ENCODE results near the gene FAM168A.
"Not testable (repeated sequence)": the region's sequence is repeated elsewhere in the genome, so short reads cannot be mapped to it uniquely, and the experiment has no call there.

FAM168A gene

GRCh38 chr11:73477518-73477917 lies 120.4 kb downstream of the FAM168A start:
- no peaks in the 10 kb centered on the region for H3K36me3 ChIP-seq (ENCODE audit: control insufficient read depth, insufficient read depth, low read length)
- no peak overlapping the region for H3K27ac ChIP-seq (ENCODE audit: insufficient read depth, low read depth, low read length, poor library complexity, severe bottlenecking)
- H3K27me3 ChIP-seq (ENCODE audit: control insufficient read depth, insufficient read depth, low read length, poor library complexity, severe bottlenecking), result no peaks in the 10 kb centered on the region
- no peaks in the 10 kb centered on the region for H3K4me1 ChIP-seq (ENCODE audit: control insufficient read depth, insufficient read depth, low read length)
- 83 to 92% methylated on average over 1 to 2 of the region's 2 CpGs for WGBS, 2 experiments
- H3K4me3 ChIP-seq (ENCODE audit: insufficient read depth, low read depth, low read length), result no peak overlapping the region
- H3K9me3 ChIP-seq (ENCODE audit: control insufficient read depth, low read length), result peaks cover 4% of the 10 kb centered on the region

- H3K4me3 ChIP-seq (ENCODE audit: insufficient read depth, low read depth, low read length), result no peak overlapping the region
- no peaks in the 10 kb centered on the region for H3K27me3 ChIP-seq (ENCODE audit: control insufficient read depth, insufficient read depth, low read length, poor library complexity, severe bottlenecking)
- H3K4me1 ChIP-seq (ENCODE audit: control insufficient read depth, insufficient read depth, low read length), result no peaks in the 10 kb centered on the region
- H3K9me3 ChIP-seq (ENCODE audit: control insufficient read depth, low read length), result peaks cover 4% of the 10 kb centered on the region
- no peak overlapping the region for H3K27ac ChIP-seq (ENCODE audit: insufficient read depth, low read depth, low read length, poor library complexity, severe bottlenecking)
- no peaks in the 10 kb centered on the region for H3K36me3 ChIP-seq (ENCODE audit: control insufficient read depth, insufficient read depth, low read length)
Observed at GRCh38 chr11:73475549-73476095, 122.3 kb downstream of the FAM168A start.

DNA sequence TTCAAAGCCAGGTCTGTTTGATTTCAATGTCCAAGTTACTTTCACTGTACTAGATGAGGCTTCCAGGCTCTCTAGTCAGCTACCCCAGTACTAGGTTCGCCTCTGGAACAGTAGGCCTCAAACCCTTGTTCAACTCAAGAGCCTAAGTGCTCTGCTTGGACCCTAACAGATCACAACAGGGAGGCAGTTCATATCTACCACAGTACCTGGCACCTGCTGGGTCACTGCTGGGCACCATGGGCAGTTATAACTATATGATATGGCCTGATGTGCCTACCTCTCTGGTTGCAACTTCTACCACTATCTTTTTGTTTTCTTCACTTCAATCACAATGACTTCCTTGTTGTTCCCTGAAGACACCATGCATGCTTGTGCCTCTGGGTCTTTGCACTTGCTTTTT lies 124.7 kb downstream of the FAM168A start:
- H3K9me3 ChIP-seq (ENCODE audit: control insufficient read depth, low read length), result peaks cover 4% of the 10 kb centered on the region
- no peaks in the 10 kb centered on the region for H3K36me3 ChIP-seq (ENCODE audit: control insufficient read depth, insufficient read depth, low read length)
- no peaks in the 10 kb centered on the region for H3K4me1 ChIP-seq (ENCODE audit: control insufficient read depth, insufficient read depth, low read length)
- 96 to 100% methylated on average over 1 of the region's 1 CpG for WGBS, 2 experiments
- H3K27ac ChIP-seq (ENCODE audit: insufficient read depth, low read depth, low read length, poor library complexity, severe bottlenecking), result no peak overlapping the region
- no peak overlapping the region for H3K4me3 ChIP-seq (ENCODE audit: insufficient read depth, low read depth, low read length)
- H3K27me3 ChIP-seq (ENCODE audit: control insufficient read depth, insufficient read depth, low read length, poor library complexity, severe bottlenecking), result no peaks in the 10 kb centered on the region

- not testable (repeated sequence) for H3K4me3 ChIP-seq (ENCODE audit: insufficient read depth, low read depth, low read length); H3K9me3 ChIP-seq (ENCODE audit: control insufficient read depth, low read length); H3K27ac ChIP-seq (ENCODE audit: insufficient read depth, low read depth, low read length, poor library complexity, severe bottlenecking); H3K27me3 ChIP-seq (ENCODE audit: control insufficient read depth, insufficient read depth, low read length, poor library complexity, severe bottlenecking); H3K36me3 ChIP-seq (ENCODE audit: control insufficient read depth, insufficient read depth, low read length); H3K4me1 ChIP-seq (ENCODE audit: control insufficient read depth, insufficient read depth, low read length)
- 84 to 97% methylated on average over 13 of the region's 13 CpGs for WGBS, 2 experiments
Observed at GRCh38 chr11:73470036-73470612, 127.8 kb downstream of the FAM168A start.

GRCh38 chr11:73469401-73469800 lies 128.5 kb downstream of the FAM168A start:
- no peaks in the 10 kb centered on the region for H3K4me1 ChIP-seq (ENCODE audit: control insufficient read depth, insufficient read depth, low read length)
- no peaks in the 10 kb centered on the region for H3K27me3 ChIP-seq (ENCODE audit: control insufficient read depth, insufficient read depth, low read length, poor library complexity, severe bottlenecking)
- no peaks in the 10 kb centered on the region for H3K36me3 ChIP-seq (ENCODE audit: control insufficient read depth, insufficient read depth, low read length)
- whole genome bisulfite sequencing, 2 experiments, result 91 to 93% methylated on average over 2 to 3 of the region's 3 CpGs
- no peak overlapping the region for H3K27ac ChIP-seq (ENCODE audit: insufficient read depth, low read depth, low read length, poor library complexity, severe bottlenecking)
- H3K4me3 ChIP-seq (ENCODE audit: insufficient read depth, low read depth, low read length), result no peak overlapping the region
- H3K9me3 ChIP-seq (ENCODE audit: control insufficient read depth, low read length), result no peaks in the 10 kb centered on the region

DNA sequence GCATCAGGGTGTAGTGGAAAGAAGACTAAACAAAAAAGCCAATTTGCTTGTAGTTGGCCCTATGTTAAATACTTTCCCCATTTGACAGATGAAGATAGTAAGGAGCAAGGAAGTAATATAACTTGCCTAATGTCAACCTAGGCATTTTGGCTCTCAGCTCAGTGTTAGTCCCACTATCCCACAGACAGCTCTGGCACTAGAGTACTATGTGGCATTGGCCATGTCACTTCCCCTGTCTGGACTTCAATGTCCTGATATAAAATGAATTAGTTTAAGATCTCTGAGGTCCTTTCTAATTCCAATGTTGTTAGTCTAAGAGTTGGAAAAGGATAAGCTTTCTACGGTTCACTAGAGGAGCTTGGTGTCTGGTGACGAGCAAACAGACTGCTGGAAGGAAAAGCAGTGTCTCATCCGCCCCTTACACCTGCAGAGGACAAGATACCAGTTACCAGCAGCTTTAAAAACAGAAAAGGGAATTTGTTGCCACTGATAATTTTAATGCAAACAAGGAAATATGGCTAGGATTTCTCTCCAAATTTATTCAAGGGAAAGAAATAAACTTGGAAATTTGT lies 129.2 kb downstream of the FAM168A start:
- Histone ChIP-seq H3K4me1 (ENCODE audit: control insufficient read depth, insufficient read depth, low read length) (no peaks in the 10 kb centered on the region), H3K9me3 (ENCODE audit: control insufficient read depth, low read length) (no peaks in the 10 kb centered on the region), H3K27ac (ENCODE audit: insufficient read depth, low read depth, low read length, poor library complexity, severe bottlenecking) (no peak overlapping the region), H3K36me3 (ENCODE audit: control insufficient read depth, insufficient read depth, low read length) (no peaks in the 10 kb centered on the region), H3K27me3 (ENCODE audit: control insufficient read depth, insufficient read depth, low read length, poor library complexity, severe bottlenecking) (no peaks in the 10 kb centered on the region), H3K4me3 (ENCODE audit: insufficient read depth, low read depth, low read length) (no peak overlapping the region)
- 88 to 91% methylated on average over 3 of the region's 3 CpGs for WGBS, 2 experiments

DNA sequence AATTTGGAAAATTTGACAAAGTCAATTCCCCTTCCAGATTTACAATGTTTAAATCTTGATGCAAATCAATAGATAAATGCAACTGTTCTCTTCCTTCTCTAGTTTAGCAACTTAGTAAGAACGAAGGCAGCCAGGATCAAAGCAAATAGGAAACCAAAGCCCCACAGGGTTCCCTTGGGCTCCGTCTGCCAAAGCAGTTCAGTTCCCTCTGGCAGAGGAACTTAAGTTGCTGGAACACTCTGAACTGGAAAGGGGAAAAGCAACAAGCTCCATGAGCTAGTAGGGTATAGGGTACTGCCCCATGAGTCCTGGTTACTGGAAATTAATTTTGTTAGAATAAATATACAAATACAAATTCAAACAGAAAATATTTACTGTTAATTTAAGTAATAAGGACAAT lies 130.4 kb downstream of the FAM168A start:
- no peak overlapping the region for H3K4me3 ChIP-seq (ENCODE audit: insufficient read depth, low read depth, low read length)
- 47 to 49% methylated on average over 2 of the region's 2 CpGs for WGBS, 2 experiments
- no peaks in the 10 kb centered on the region for H3K27me3 ChIP-seq (ENCODE audit: control insufficient read depth, insufficient read depth, low read length, poor library complexity, severe bottlenecking)
- H3K27ac ChIP-seq (ENCODE audit: insufficient read depth, low read depth, low read length, poor library complexity, severe bottlenecking), result no peak overlapping the region
- no peaks in the 10 kb centered on the region for H3K36me3 ChIP-seq (ENCODE audit: control insufficient read depth, insufficient read depth, low read length)
- H3K9me3 ChIP-seq (ENCODE audit: control insufficient read depth, low read length), result no peaks in the 10 kb centered on the region
- H3K4me1 ChIP-seq (ENCODE audit: control insufficient read depth, insufficient read depth, low read length), result no peaks in the 10 kb centered on the region

- Histone ChIP-seq H3K27me3 (ENCODE audit: control insufficient read depth, insufficient read depth, low read length, poor library complexity, severe bottlenecking) (no peaks in the 10 kb centered on the region), H3K36me3 (ENCODE audit: control insufficient read depth, insufficient read depth, low read length) (no peaks in the 10 kb centered on the region), H3K4me3 (ENCODE audit: insufficient read depth, low read depth, low read length) (no peak overlapping the region), H3K9me3 (ENCODE audit: control insufficient read depth, low read length) (no peaks in the 10 kb centered on the region), H3K4me1 (ENCODE audit: control insufficient read depth, insufficient read depth, low read length) (no peaks in the 10 kb centered on the region), H3K27ac (ENCODE audit: insufficient read depth, low read depth, low read length, poor library complexity, severe bottlenecking) (no peak overlapping the region)
- 80% methylated on average over 1 of the region's 1 CpG; no CpG with 5 or more reads in 1 of the 2 experiments for WGBS, 2 experiments
Observed at GRCh38 chr11:73466643-73467042, 131.3 kb downstream of the FAM168A start.

DNA sequence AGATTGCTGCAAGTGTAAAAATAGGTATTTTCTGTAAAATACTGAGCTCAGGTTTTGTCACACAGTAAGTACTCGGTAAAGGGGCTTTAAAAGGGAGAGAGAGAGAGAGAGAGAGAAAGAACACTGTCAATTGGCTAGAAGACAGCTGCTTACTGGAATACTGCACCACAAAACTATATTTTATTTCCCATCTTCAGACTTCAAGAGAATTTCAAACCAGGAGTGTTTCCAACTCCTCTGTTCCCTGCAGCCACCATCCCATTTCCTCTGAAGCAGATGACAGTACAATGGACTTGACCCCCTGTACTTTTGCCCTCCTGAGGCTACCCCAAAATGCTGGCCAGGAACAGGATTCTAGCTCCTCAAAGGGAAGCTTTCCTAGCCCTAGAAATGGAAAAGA lies 132.0 kb downstream of the FAM168A start:
- 92 to 96% methylated on average over 1 of the region's 1 CpG for WGBS, 2 experiments
- Histone ChIP-seq H3K36me3 (ENCODE audit: control insufficient read depth, insufficient read depth, low read length) (no peaks in the 10 kb centered on the region), H3K27me3 (ENCODE audit: control insufficient read depth, insufficient read depth, low read length, poor library complexity, severe bottlenecking) (no peaks in the 10 kb centered on the region), H3K4me3 (ENCODE audit: insufficient read depth, low read depth, low read length) (no peak overlapping the region), H3K4me1 (ENCODE audit: control insufficient read depth, insufficient read depth, low read length) (no peaks in the 10 kb centered on the region), H3K27ac (ENCODE audit: insufficient read depth, low read depth, low read length, poor library complexity, severe bottlenecking) (no peak overlapping the region), H3K9me3 (ENCODE audit: control insufficient read depth, low read length) (no peaks in the 10 kb centered on the region)

GRCh38 chr11:73465023-73465675 lies 132.8 kb downstream of the FAM168A start:
- Histone ChIP-seq H3K9me3 (ENCODE audit: control insufficient read depth, low read length) (no peaks in the 10 kb centered on the region), H3K36me3 (ENCODE audit: control insufficient read depth, insufficient read depth, low read length) (no peaks in the 10 kb centered on the region), H3K4me3 (ENCODE audit: insufficient read depth, low read depth, low read length) (no peak overlapping the region), H3K4me1 (ENCODE audit: control insufficient read depth, insufficient read depth, low read length) (no peaks in the 10 kb centered on the region), H3K27me3 (ENCODE audit: control insufficient read depth, insufficient read depth, low read length, poor library complexity, severe bottlenecking) (no peaks in the 10 kb centered on the region), H3K27ac (ENCODE audit: insufficient read depth, low read depth, low read length, poor library complexity, severe bottlenecking) (no peak overlapping the region)
- 94 to 96% methylated on average over 3 of the region's 3 CpGs for WGBS, 2 experiments
